HEK293T (cell line): Measurements from ENCODE around the gene NUPR2.
"Not testable (repeated sequence)": the region's sequence is repeated elsewhere in the genome, so short reads cannot be mapped to it uniquely, and the experiment has no call there.

Experiments used
- CTBP1 ChIP-seq: fragments of 450-650 bp; IDR thresholded peaks from 2 replicates; pipeline ENCODE4 v1.6.1; 2016; ENCODE audit warnings: borderline replicate concordance
- FOXA1 ChIP-seq: fragments of 450-650 bp; IDR thresholded peaks from 2 replicates; pipeline ENCODE4 v1.6.1; 2016; ENCODE audit warnings: mild to moderate bottlenecking
- FOXM1 ChIP-seq: fragments of 450-650 bp; IDR thresholded peaks from 2 replicates; pipeline ENCODE4 v1.6.1; 2017; ENCODE audit warnings: mild to moderate bottlenecking, borderline replicate concordance
- SP1 ChIP-seq: fragments of 450-650 bp; IDR thresholded peaks from 2 replicates; pipeline ENCODE4 v1.6.1; 2017

- not testable (repeated sequence) for TF ChIP-seq CTBP1, SP1, FOXA1, FOXM1
Measured at GRCh38 chr7:56080726-56081435, 35.3 kb downstream of the NUPR2 start.
